Naive thymus-derived CD4-positive, alpha-beta T cell (primary cell): ENCODE measurements around the gene BARHL2. TPM values are rescaled to one million over a fixed set of nuclear protein-coding genes. Genes with fewer than 3 reads are reported as not detected.
A peak's percentile ranks its signal among the peaks of the same experiment; 100 is the strongest.

Source experiments
- ATAC-seq: fragments of 150-1000 bp; cut with Tn5 transposase; 2 replicates; pipeline ENCODE4 v1.10.0; 2021; ENCODE audit warnings: mild to moderate bottlenecking, moderate library complexity
- CTCF ChIA-PET: fragments of 350-600 bp; sonication (Branson Sonifier 250); formaldehyde crosslinking; loops from one replicate; lab custom pipeline; 2021; ENCODE audit warnings: antibody characterized with exemption; lab: Charles Lee
- POLR2A ChIA-PET: fragments of 350-600 bp; sonication (Branson Sonifier 250); formaldehyde crosslinking; loops from one replicate; lab custom pipeline; 2021; ENCODE audit warnings: antibody characterized with exemption, inconsistent platforms; lab: Charles Lee
- DNase-seq, 9 donors: peaks; one replicate each; pipeline versions ENCODE4 v3.0.0 to v3.0.0-alpha.2; 2020 to 2022; ENCODE audit warnings: mixed read lengths in 1 of 9
- H3K27ac ChIP-seq: one replicate; pipeline ENCODE4 v1.7.0; 2013; ENCODE audit warnings: mild to moderate bottlenecking, low read depth, low read length, moderate library complexity
- H3K27me3 ChIP-seq, 2 donors: one replicate each; pipeline ENCODE4 v1.7.0; 2013; ENCODE audit warnings: low read length in 2 of 2, mild to moderate bottlenecking in 2 of 2, moderate library complexity in 2 of 2; ENCODE audit not compliant: control insufficient read depth in 2 of 2, insufficient read depth in 2 of 2
- H3K36me3 ChIP-seq, 3 experiments: 1 replicate in 2 of 3; 2 replicates in 1 of 3; pipeline ENCODE4 v1.7.0; 2013; ENCODE audit warnings: low read length in 3 of 3, mild to moderate bottlenecking in 3 of 3, moderate library complexity in 1 of 3; ENCODE audit not compliant: insufficient read depth in 3 of 3, control insufficient read depth in 2 of 3
- H3K4me1 ChIP-seq, 2 donors: one replicate each; pipeline ENCODE4 v1.7.0; 2013; ENCODE audit warnings: low read length in 2 of 2, mild to moderate bottlenecking in 2 of 2, moderate library complexity in 1 of 2; ENCODE audit not compliant: control insufficient read depth in 2 of 2, insufficient read depth in 2 of 2
- H3K4me3 ChIP-seq: 2 replicates; pipeline ENCODE4 v1.7.0; 2013; ENCODE audit warnings: mild to moderate bottlenecking, low read length
- H3K9me3 ChIP-seq, 3 experiments: 1 replicate in 2 of 3; 2 replicates in 1 of 3; pipeline ENCODE4 v1.7.0; 2013; ENCODE audit warnings: low read length in 3 of 3; ENCODE audit not compliant: control insufficient read depth in 2 of 3
- H3K27ac Mint-ChIP-seq, 9 donors: one replicate each; pipeline ENCODE4 v1.8.0; 2020 to 2022; ENCODE audit warnings: mixed read lengths in 9 of 9, mild to moderate bottlenecking in 8 of 9, moderate library complexity in 5 of 9, inconsistent platforms in 2 of 9
- H3K27me3 Mint-ChIP-seq, 5 donors: one replicate each; pipeline ENCODE4 v1.8.0; 2021 to 2022; ENCODE audit warnings: mixed read lengths in 5 of 5, mild to moderate bottlenecking in 1 of 5
- H3K36me3 Mint-ChIP-seq, 5 donors: one replicate each; pipeline ENCODE4 v1.8.0; 2020 to 2022; ENCODE audit warnings: mixed read lengths in 5 of 5, mild to moderate bottlenecking in 3 of 5, inconsistent platforms in 1 of 5
- H3K4me1 Mint-ChIP-seq, 7 donors: one replicate each; pipeline ENCODE4 v1.8.0; 2020 to 2022; ENCODE audit warnings: mixed read lengths in 7 of 7, mild to moderate bottlenecking in 3 of 7, inconsistent platforms in 1 of 7
- H3K4me3 Mint-ChIP-seq, 10 donors: one replicate each; pipeline ENCODE4 v1.8.0; 2020 to 2022; ENCODE audit warnings: mild to moderate bottlenecking in 10 of 10, mixed read lengths in 10 of 10, moderate library complexity in 6 of 10, inconsistent platforms in 2 of 10
- H3K9me3 Mint-ChIP-seq, 11 donors: one replicate each; pipeline ENCODE4 v1.8.0; 2020 to 2022; ENCODE audit warnings: mixed read lengths in 11 of 11, mild to moderate bottlenecking in 4 of 11, inconsistent platforms in 1 of 11, moderate library complexity in 1 of 11
- intact Hi-C, 2 donors: fragments of 100-400 bp; cut with micrococcal nuclease; formaldehyde crosslinking; loops; one replicate each; pipeline ENCODE4 v1.15.1; 2023
- polyA plus RNA-seq, 2 donors: library from polyadenylated mRNA; unstranded; fragments of 300-500 nt; fragmentation: Illumina TruSeq; gene quantifications; one replicate each; pipeline ENCODE4 v1.2.3, GENCODE V29; 2021
- total RNA-seq, 6 experiments: library from RNA in 5 of 6; stranded (reverse) in 5 of 6; gene quantifications; 1 replicate in 5 of 6; 2 replicates in 1 of 6; pipeline ENCODE4 v1.2.3 and lab custom pipeline; 2021 to 2026

BARHL2 gene
- total and polyA plus RNA-seq, 7 experiments from 2014 or later, result not detected

DNA sequence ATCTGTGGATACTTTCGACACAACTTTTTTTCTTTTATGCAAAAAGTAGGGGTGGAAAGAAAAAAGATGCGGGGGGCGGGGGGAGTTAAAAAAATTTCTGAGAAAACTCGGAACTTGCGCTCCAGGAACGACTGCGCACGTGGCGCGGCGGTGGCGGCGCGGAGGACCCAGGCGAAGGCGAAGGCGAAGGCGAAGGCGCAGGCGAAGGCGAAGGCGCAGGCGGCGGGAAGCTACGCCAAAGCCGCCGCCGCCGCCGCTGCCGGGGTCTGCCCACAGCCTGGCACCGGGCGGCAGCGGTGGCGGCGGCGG, 208 bp upstream of the BARHL2 start:
- Histone ChIP-seq H3K36me3 (no peaks in the 10 kb centered on the region), H3K4me3 (no peak overlapping the region), H3K4me1 (peaks cover 4 to 5% of the 10 kb centered on the region in 2 donors), H3K27ac (no peak overlapping the region), H3K27me3 (peaks cover 30 to 76% of the 10 kb centered on the region in 2 donors), H3K9me3 (peaks cover 0 to 24% (median 0%) of the 10 kb centered on the region in 3 experiments)
- Mint-ChIP-seq H3K4me3 (peak overlapping the region in 9 of 10 donors; percentile 45 to 79 (median 66)), H3K27me3 (peaks cover 85 to 90% (median 89%) of the 10 kb centered on the region in 5 donors), H3K27ac (peak overlapping the region in 3 of 9 donors; percentile 54 to 87 (median 58)), H3K9me3 (peaks cover 3 to 63% (median 33%) of the 10 kb centered on the region in 11 donors), H3K36me3 (peaks cover 0 to 23% (median 9%) of the 10 kb centered on the region in 5 donors), H3K4me1 (peaks cover 0 to 51% (median 30%) of the 10 kb centered on the region in 7 donors)
- POLR2A ChIA-PET, result no interaction called here
- intact Hi-C loops, result no loop called here
- CTCF ChIA-PET, result no interaction called here
- ATAC-seq (no peak), DNase-seq (no peak)

DNA sequence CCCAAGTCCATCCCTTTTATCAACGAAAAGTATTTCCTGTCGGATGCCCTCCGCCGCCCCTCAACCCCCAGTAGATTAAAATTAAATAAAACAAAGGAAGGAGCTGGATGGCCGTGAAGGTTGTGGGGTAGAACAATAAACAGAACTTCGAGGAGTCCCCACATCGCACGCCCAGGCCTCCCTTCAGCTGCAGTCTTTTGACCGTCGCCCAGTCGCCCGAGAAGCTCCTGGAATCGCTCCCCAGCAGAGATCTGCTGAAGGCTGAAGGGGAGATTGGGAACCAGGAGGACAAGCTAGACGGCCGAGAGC, 905 bp downstream of the BARHL2 start:
- H3K4me1 ChIP-seq, result peaks cover 0 to 4% of the 10 kb centered on the region in 2 donors
- DNase-seq (no peak), ATAC-seq (no peak)
- no peak overlapping the region for H3K27ac ChIP-seq
- POLR2A ChIA-PET, result no interaction called here
- H3K9me3 ChIP-seq, result peaks cover 0 to 21% (median 0%) of the 10 kb centered on the region in 3 experiments
- peaks cover 0 to 40% (median 23%) of the 10 kb centered on the region in 7 donors for H3K4me1 Mint-ChIP-seq
- peaks cover 28 to 72% of the 10 kb centered on the region in 2 donors for H3K27me3 ChIP-seq
- peaks cover 3 to 52% (median 26%) of the 10 kb centered on the region in 11 donors for H3K9me3 Mint-ChIP-seq
- peak overlapping the region in 5 of 9 donors; percentile 58 to 87 (median 68) for H3K27ac Mint-ChIP-seq
- peak overlapping the region in 9 of 10 donors; percentile 20 to 79 (median 51) for H3K4me3 Mint-ChIP-seq
- intact Hi-C loops, result loop anchor here in 1 of 2 donors (1.0 kb wide), 1 partner anchor 9 kb away; no protein-coding TSS in a partner anchor
- no peak overlapping the region for H3K4me3 ChIP-seq
- peaks cover 79 to 90% (median 86%) of the 10 kb centered on the region in 5 donors for H3K27me3 Mint-ChIP-seq
- no peaks in the 10 kb centered on the region for H3K36me3 ChIP-seq
- H3K36me3 Mint-ChIP-seq, result peaks cover 0 to 15% (median 7%) of the 10 kb centered on the region in 5 donors
- CTCF ChIA-PET, result no interaction called here

DNA sequence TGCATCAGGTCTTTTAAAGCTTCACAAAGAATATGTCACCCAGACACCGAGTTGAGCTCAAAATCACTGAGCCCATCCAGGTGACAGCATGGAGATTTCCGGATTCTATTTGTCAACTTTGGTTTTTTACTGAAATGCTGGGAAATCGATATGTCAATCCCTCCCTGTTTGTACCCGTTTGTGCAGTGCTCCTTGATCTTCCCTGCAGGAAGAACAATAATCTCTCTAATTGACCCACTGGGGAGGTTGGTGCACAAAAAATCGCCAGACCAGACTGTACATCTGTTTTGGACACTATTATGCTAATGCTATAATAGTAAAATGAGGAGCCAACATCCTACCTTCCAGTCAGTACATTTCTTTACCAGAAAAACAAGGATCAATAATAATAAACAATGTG, 1.8 kb downstream of the BARHL2 start:
- peaks cover 0 to 4% of the 10 kb centered on the region in 2 donors for H3K4me1 ChIP-seq
- Mint-ChIP-seq H3K27ac (no peak overlapping the region), H3K4me1 (peaks cover 0 to 33% (median 22%) of the 10 kb centered on the region in 7 donors), H3K4me3 (no peak overlapping the region), H3K36me3 (peaks cover 0 to 10% (median 6%) of the 10 kb centered on the region in 5 donors), H3K9me3 (peaks cover 0 to 45% (median 20%) of the 10 kb centered on the region in 11 donors), H3K27me3 (peaks cover 79 to 90% (median 83%) of the 10 kb centered on the region in 5 donors)
- peaks cover 0 to 16% (median 0%) of the 10 kb centered on the region in 3 experiments for H3K9me3 ChIP-seq
- intact Hi-C loops, result loop anchor here in 1 of 2 donors (2.0 kb wide), 1 partner anchor 15 kb away; no protein-coding TSS in a partner anchor
- ChIA-PET CTCF (no interaction called here), POLR2A (no interaction called here)
- ATAC-seq, result no peak
- DNase-seq, result no peak
- peaks cover 28 to 71% of the 10 kb centered on the region in 2 donors for H3K27me3 ChIP-seq
- H3K4me3 ChIP-seq, result no peak overlapping the region
- H3K36me3 ChIP-seq, result no peaks in the 10 kb centered on the region
- H3K27ac ChIP-seq, result no peak overlapping the region

DNA sequence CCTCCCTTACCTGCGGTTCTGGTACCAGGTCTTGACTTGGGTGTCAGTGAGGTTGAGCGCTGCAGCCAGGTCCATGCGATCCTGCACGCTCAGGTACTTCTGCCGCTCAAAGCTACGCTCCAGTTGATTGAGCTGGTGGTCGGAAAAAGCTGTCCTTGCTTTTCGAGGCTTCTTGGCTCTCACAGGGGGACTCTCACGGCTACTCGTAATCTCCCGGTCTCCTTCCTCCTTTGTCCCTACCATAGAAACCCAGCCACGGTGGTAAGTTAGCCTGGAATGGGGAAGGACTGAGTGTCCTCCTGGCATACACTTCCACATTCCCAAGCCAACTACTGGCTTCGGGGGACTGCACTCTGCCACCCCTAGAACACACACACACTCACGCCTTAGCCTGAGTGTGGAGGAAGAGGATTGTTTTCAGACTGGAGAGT, 2.6 kb downstream of the BARHL2 start:
- H3K27ac Mint-ChIP-seq, result peak overlapping the region in 1 of 9 donors; percentile 34
- peaks cover 82 to 91% (median 85%) of the 10 kb centered on the region in 5 donors for H3K27me3 Mint-ChIP-seq
- H3K9me3 ChIP-seq, result peaks cover 0 to 8% (median 0%) of the 10 kb centered on the region in 3 experiments

DNA sequence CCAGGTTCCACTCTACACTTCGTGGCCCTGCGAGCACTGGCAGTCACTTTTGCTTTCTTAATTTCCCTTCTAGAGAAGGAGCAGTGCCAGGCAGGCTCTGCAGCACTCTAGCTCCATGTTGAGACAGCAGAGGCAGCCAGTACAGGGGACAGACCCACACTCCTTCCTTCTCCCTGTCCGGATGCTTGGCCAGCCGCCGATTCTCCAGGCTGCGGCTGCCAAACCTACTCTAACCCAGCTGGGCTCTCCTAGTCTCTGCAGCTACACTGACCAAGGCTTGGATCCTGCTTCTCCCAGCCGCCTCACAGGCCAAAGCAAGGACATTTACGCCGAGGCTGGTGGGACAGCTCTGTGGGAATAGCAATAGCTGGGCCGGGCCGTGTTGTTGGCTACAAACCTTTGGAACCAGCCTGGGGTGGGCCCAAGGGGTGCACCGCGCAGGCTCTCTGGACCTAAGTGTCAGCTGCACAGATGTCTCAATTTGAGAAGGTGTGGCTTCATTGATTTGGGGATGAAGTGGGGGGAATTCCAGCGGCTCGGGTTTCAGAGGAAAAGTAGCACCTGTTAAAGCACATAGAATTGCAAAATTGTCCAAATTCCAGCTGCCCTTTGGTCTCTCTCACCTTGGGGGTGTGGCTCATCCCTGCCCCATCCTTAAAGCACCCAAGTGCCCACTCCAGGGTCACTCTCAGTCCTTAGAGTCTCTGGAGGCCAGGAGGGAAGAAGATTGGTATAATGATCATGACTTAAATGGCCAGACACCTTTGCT, 3.2 kb downstream of the BARHL2 start:
- POLR2A ChIA-PET, result no interaction called here
- peaks cover 0 to 31% (median 20%) of the 10 kb centered on the region in 7 donors for H3K4me1 Mint-ChIP-seq

More for the DNA sequence above, 2.6 kb downstream of the BARHL2 start:
- no peak overlapping the region for H3K4me3 ChIP-seq
- no peak for DNase-seq
- POLR2A ChIA-PET, result no interaction called here
- peaks cover 28 to 71% of the 10 kb centered on the region in 2 donors for H3K27me3 ChIP-seq
- Mint-ChIP-seq H3K4me1 (peaks cover 0 to 33% (median 22%) of the 10 kb centered on the region in 7 donors), H3K4me3 (no peak overlapping the region), H3K36me3 (peaks cover 0 to 10% (median 5%) of the 10 kb centered on the region in 5 donors), H3K9me3 (peaks cover 0 to 46% (median 16%) of the 10 kb centered on the region in 11 donors)
- CTCF ChIA-PET, result no interaction called here
- ATAC-seq, result no peak
- peaks cover 0 to 4% of the 10 kb centered on the region in 2 donors for H3K4me1 ChIP-seq
- H3K36me3 ChIP-seq, result no peaks in the 10 kb centered on the region
- H3K27ac ChIP-seq, result no peak overlapping the region
- intact Hi-C loops, result loop anchor here in 1 of 2 donors (2.0 kb wide), 1 partner anchor 16 kb away; no protein-coding TSS in a partner anchor

DNA sequence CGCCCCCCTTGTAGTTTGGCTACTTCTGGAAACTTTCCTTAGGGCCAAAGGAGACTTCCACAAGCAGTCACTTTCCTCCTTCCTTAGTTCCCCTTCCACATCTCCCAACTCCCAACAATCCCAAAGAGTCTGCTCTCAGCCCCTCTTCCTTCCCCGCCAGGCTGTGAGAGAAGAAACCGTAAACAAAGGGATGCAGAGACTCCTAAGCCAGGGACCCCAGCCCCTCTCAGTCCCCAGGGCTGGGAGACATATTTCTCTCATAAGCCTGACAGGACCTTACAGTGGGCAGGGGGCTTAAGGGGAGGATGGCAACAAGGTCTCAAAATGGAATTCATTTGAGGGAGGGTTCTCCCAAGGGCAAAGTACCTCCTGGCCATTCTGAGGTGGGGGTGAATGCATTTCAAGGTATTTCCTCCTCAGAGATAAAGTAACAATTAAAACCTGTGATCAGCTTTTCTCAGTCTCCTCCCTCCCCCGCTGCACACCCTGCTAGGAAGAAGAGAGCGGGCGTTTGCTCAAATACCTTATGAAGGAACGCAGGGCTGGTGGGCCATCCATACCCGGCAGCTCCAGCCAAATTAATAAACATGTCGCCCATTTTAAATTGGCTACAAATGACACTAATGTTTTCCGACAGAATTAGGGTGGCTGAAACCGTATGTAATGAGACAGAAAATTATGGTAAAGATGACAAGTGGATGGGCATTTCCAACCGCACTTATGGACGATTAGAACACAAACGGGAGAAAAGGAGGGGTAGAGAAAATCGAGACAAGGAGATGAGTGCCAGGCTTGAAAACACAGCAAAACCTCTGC, 4.0 kb downstream of the BARHL2 start:
- Histone ChIP-seq H3K9me3 (no peaks in the 10 kb centered on the region), H3K36me3 (no peaks in the 10 kb centered on the region), H3K4me1 (peaks cover 0 to 1% of the 10 kb centered on the region in 2 donors), H3K27me3 (peaks cover 23 to 61% of the 10 kb centered on the region in 2 donors), H3K4me3 (no peak overlapping the region), H3K27ac (no peak overlapping the region)
- CTCF ChIA-PET, result no interaction called here
- no peak overlapping the region for H3K27ac Mint-ChIP-seq
- ATAC-seq (no peak), DNase-seq (no peak)
- H3K9me3 Mint-ChIP-seq, result peaks cover 0 to 43% (median 13%) of the 10 kb centered on the region in 11 donors
- H3K36me3 Mint-ChIP-seq, result peaks cover 0 to 5% (median 4%) of the 10 kb centered on the region in 5 donors
- intact Hi-C loops, result no loop called here
- peaks cover 0 to 25% (median 16%) of the 10 kb centered on the region in 7 donors for H3K4me1 Mint-ChIP-seq
- POLR2A ChIA-PET, result no interaction called here
- peaks cover 85 to 94% (median 87%) of the 10 kb centered on the region in 5 donors for H3K27me3 Mint-ChIP-seq
- no peak overlapping the region for H3K4me3 Mint-ChIP-seq

More for the DNA sequence above, 3.2 kb downstream of the BARHL2 start:
- Histone ChIP-seq H3K27ac (no peak overlapping the region), H3K36me3 (no peaks in the 10 kb centered on the region), H3K4me1 (peaks cover 0 to 4% of the 10 kb centered on the region in 2 donors), H3K27me3 (peaks cover 23 to 65% of the 10 kb centered on the region in 2 donors), H3K9me3 (peaks cover 0 to 2% (median 0%) of the 10 kb centered on the region in 3 experiments), H3K4me3 (no peak overlapping the region)
- ATAC-seq (no peak), DNase-seq (no peak)
- intact Hi-C loops, result loop anchor here in 1 of 2 donors (2.0 kb wide), 1 partner anchor 17 kb away; no protein-coding TSS in a partner anchor
- Mint-ChIP-seq H3K4me3 (peak overlapping the region in 1 of 10 donors; percentile 49), H3K36me3 (peaks cover 0 to 8% (median 4%) of the 10 kb centered on the region in 5 donors), H3K27me3 (peaks cover 83 to 91% (median 86%) of the 10 kb centered on the region in 5 donors), H3K27ac (no peak overlapping the region), H3K9me3 (peaks cover 0 to 46% (median 12%) of the 10 kb centered on the region in 11 donors)
- CTCF ChIA-PET, result no interaction called here
